Bronchial smooth muscle cell (primary cell): Measurements from ENCODE around the gene CD55. TPM values are rescaled to one million over a fixed set of nuclear protein-coding genes. Genes with fewer than 3 reads are reported as not detected.

Source experiments
- total RNA-seq: library from RNA; depleted of rRNA; stranded (reverse); fragments of >200 nt; gene quantifications from 2 replicates; pipeline ENCODE4 v1.2.1, GENCODE V29; 2014

Gene CD55
- 16.2 and 16.7 TPM in 2 replicates for total RNA-seq

GRCh38 chr1:207321079-207321789 lies at the start of gene CD55:
TSS of gene CD55 (plus strand) at chr1:207321678. CDS start at chr1:207321766, 88 bp downstream.

Other genes with a start within 250 kb of the CD55 start
- gene C4BPB, start 232.8 kb upstream of the CD55 start, total RNA-seq, result not detected in 2 replicates
- under 0.01 TPM in 1 of 2 replicates, not detected in the other for gene C4BPA, start 217.4 kb upstream of the CD55 start, total RNA-seq
- gene CR2, start 132.7 kb downstream of the CD55 start, total RNA-seq, result not detected in 2 replicates
- gene CR1, start 174.5 kb downstream of the CD55 start, total RNA-seq, result not detected in 2 replicates